Prostate gland (tissue), 2 donors: ENCODE measurements around the gene DEGS2.

ENCODE experiments used
- POLR2A ChIP-seq: fragments of 450-650 bp; IDR thresholded peaks from one replicate; pipeline ENCODE4 v1.6.1; 2016; ENCODE audit warnings: antibody characterized with exemption, mild to moderate bottlenecking
- POLR2AphosphoS5 ChIP-seq: sonication (generic); formaldehyde crosslinking; IDR thresholded peaks from one replicate; pipeline ENCODE4 v1.6.1; 2017; ENCODE audit warnings: antibody characterized with exemption
- TF ChIP-seq, protein P1 (sequence below), 4 experiments: fragments of 200-600 bp in 2 of 4; fragments of 450-650 bp in 2 of 4; sonication (generic) in 2 of 4; IDR thresholded peaks; 1 replicate in 3 of 4; 2 replicates in 1 of 4; pipeline ENCODE4 v1.5.1; 2016 to 2019; ENCODE audit warnings: antibody characterized with exemption in 4 of 4, mild to moderate bottlenecking in 2 of 4, moderate library complexity in 2 of 4

DNA sequence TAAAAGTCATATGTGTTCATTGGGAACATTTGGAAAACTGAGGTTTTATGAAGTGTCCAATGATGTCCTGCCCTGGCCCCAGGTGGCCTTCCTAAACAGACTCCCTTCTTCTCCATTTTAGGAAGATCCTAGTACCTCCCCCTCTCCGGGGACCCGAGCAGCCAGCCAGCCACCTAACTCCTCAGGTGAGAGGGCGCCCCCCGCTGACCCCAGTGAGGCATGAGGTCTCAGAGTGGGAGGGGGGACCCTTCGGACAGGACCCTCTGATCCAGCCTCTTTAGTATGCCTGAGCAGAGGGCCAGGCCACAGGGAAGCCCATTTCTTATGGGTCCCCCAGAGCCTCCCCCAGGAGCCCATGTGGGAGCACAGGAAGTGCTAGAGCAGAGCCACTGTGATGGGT, 23.7 kb downstream of the DEGS2 start:
- TF ChIP-seq, protein P1, sequence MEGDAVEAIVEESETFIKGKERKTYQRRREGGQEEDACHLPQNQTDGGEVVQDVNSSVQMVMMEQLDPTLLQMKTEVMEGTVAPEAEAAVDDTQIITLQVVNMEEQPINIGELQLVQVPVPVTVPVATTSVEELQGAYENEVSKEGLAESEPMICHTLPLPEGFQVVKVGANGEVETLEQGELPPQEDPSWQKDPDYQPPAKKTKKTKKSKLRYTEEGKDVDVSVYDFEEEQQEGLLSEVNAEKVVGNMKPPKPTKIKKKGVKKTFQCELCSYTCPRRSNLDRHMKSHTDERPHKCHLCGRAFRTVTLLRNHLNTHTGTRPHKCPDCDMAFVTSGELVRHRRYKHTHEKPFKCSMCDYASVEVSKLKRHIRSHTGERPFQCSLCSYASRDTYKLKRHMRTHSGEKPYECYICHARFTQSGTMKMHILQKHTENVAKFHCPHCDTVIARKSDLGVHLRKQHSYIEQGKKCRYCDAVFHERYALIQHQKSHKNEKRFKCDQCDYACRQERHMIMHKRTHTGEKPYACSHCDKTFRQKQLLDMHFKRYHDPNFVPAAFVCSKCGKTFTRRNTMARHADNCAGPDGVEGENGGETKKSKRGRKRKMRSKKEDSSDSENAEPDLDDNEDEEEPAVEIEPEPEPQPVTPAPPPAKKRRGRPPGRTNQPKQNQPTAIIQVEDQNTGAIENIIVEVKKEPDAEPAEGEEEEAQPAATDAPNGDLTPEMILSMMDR (IDR thresholded peaks at IDR 0.05), result no peak
- TF ChIP-seq POLR2A (no peak), POLR2AphosphoS5 (no peak)
